Activated T-cell treated with anti-CD3 and anti-CD28 coated beads for 24 hours (primary cell): ENCODE results near the gene LSM2.
A peak's percentile ranks its signal among the peaks of the same experiment; 100 is the strongest.

Source experiments
- DNase-seq: peaks from one replicate; pipeline ENCODE4 v3.0.0-alpha.2; 2020; ENCODE audit warnings: low read depth

Gene LSM2

GRCh38 chr6:31776989-31777666 lies 29.6 kb downstream of the LSM2 start, which contains the start of gene VWA7:
VWA7 (minus strand) TSS chr6:31777328; CDS start chr6:31776779, 549 bp downstream.
- DNase-seq = peak; percentile 67

- no peak for DNase-seq
Measured at GRCh38 chr6:31776485-31776988, 30.2 kb downstream of the LSM2 start.

GRCh38 chr6:31775633-31776484 lies 30.9 kb downstream of the LSM2 start:
- no peak for DNase-seq

GRCh38 chr6:31775184-31775583 lies 31.6 kb downstream of the LSM2 start:
- no peak for DNase-seq

- DNase-seq = no peak
Measured at GRCh38 chr6:31771992-31772358, 34.8 kb downstream of the LSM2 start.

- no peak for DNase-seq
Measured at GRCh38 chr6:31770860-31771259, 35.9 kb downstream of the LSM2 start.

- DNase-seq = peak; percentile 76
Measured at GRCh38 chr6:31769684-31770371, 36.9 kb downstream of the LSM2 start.

GRCh38 chr6:31768363-31769257 lies 38.2 kb downstream of the LSM2 start:
- no peak for DNase-seq

- DNase-seq = no peak
Measured at GRCh38 chr6:31767096-31767645, 39.6 kb downstream of the LSM2 start.

GRCh38 chr6:31765910-31766794 lies 40.6 kb downstream of the LSM2 start:
- DNase-seq = no peak

- no peak for DNase-seq
Measured at GRCh38 chr6:31765559-31765909, 41.2 kb downstream of the LSM2 start.

GRCh38 chr6:31764198-31764597 lies 42.6 kb downstream of the LSM2 start:
- DNase-seq = no peak

- no peak for DNase-seq
Measured at GRCh38 chr6:31763619-31763940, 43.2 kb downstream of the LSM2 start.

- no peak for DNase-seq
Measured at GRCh38 chr6:31762878-31763618, 43.7 kb downstream of the LSM2 start.

GRCh38 chr6:31762356-31762755 lies 44.4 kb downstream of the LSM2 start, which contains the start of gene SAPCD1:
SAPCD1 (plus strand) TSS chr6:31762656; CDS start chr6:31763055, 399 bp downstream.
- no peak for DNase-seq

GRCh38 chr6:31761343-31761742 lies 45.4 kb downstream of the LSM2 start:
- DNase-seq = no peak

GRCh38 chr6:31760790-31761189 lies 46.0 kb downstream of the LSM2 start:
- DNase-seq = no peak

- no peak for DNase-seq
Measured at GRCh38 chr6:31758281-31758680, 48.5 kb downstream of the LSM2 start.

- no peak for DNase-seq
Measured at GRCh38 chr6:31752739-31753319, 53.9 kb downstream of the LSM2 start.
